GM06990 (cell line): ENCODE results near the gene SNX13.

Experiments used
- DNase-seq: peaks from one replicate; pipeline ENCODE4 v3.0.0-alpha.2; 2011; ENCODE audit not compliant: insufficient read length; ENCODE audit errors: extremely low read depth
- H3K27me3 ChIP-seq: replicated peaks from 2 replicates; pipeline ENCODE4 v1.6.0; 2011; ENCODE audit warnings: low read length; ENCODE audit not compliant: control insufficient read depth, insufficient read depth
- H3K36me3 ChIP-seq: 2 replicates; pipeline ENCODE4 v1.5.1; 2011; ENCODE audit warnings: low read length; ENCODE audit not compliant: control insufficient read depth, insufficient read depth
- H3K4me3 ChIP-seq: replicated peaks from 2 replicates; pipeline ENCODE4 v1.5.1; 2011; ENCODE audit warnings: low read depth, mild to moderate bottlenecking, control low read depth, low read length
- TF ChIP-seq, protein P1 (sequence below): IDR thresholded peaks from 2 replicates; pipeline ENCODE4 v1.5.1; 2011; ENCODE audit warnings: low read length, control low read depth, mild to moderate bottlenecking, inconsistent platforms; ENCODE audit not compliant: insufficient read depth, poor library complexity, severe bottlenecking

Gene SNX13

DNA sequence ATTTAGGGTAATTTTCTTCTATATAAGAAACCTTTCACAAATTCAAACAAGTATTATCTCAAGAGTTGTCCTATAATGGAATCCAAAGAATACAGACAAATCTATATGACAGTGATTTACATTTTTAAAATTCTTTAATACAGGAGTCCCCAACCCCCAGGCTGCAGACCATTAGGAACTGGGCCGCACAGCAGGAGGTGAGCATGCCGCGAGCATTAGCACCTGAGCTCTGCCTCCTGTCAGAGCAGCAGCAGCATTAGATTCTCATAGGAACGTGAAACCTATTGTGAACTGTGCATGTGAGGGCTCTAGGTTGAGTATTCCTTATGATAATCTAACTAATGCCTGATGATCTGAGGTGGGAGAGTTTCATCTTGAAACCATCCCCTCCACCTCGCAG is 37.7 kb downstream of the SNX13 start:
- H3K27me3 ChIP-seq: no peaks in the 10 kb centered on the region
- DNase-seq: no peak
- TF ChIP-seq, protein P1, sequence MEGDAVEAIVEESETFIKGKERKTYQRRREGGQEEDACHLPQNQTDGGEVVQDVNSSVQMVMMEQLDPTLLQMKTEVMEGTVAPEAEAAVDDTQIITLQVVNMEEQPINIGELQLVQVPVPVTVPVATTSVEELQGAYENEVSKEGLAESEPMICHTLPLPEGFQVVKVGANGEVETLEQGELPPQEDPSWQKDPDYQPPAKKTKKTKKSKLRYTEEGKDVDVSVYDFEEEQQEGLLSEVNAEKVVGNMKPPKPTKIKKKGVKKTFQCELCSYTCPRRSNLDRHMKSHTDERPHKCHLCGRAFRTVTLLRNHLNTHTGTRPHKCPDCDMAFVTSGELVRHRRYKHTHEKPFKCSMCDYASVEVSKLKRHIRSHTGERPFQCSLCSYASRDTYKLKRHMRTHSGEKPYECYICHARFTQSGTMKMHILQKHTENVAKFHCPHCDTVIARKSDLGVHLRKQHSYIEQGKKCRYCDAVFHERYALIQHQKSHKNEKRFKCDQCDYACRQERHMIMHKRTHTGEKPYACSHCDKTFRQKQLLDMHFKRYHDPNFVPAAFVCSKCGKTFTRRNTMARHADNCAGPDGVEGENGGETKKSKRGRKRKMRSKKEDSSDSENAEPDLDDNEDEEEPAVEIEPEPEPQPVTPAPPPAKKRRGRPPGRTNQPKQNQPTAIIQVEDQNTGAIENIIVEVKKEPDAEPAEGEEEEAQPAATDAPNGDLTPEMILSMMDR: no peak
- no peak overlapping the region for H3K4me3 ChIP-seq
- H3K36me3 ChIP-seq: no peaks in the 10 kb centered on the region

DNA sequence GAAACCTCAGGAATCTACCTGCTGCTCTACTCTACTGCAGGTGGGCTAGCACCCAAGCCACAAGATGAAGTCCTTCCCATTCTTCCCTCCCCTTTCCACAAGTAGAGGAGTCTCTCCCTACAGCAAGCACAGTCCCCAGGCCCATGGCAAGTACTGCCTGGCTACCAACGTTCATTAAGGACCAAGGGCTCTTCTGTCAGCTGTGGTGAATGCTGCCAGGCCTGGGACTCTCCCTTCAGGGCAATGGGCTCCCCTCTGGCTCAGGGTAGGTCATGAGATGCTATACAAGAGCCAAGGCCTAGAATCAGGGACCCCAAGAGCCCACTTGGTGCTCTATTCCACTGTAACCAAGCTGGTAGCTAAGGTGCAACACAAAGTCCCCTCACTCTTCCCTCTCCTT is 39.8 kb downstream of the SNX13 start:
- DNase-seq: no peak
- no peaks in the 10 kb centered on the region for H3K36me3 ChIP-seq

DNA sequence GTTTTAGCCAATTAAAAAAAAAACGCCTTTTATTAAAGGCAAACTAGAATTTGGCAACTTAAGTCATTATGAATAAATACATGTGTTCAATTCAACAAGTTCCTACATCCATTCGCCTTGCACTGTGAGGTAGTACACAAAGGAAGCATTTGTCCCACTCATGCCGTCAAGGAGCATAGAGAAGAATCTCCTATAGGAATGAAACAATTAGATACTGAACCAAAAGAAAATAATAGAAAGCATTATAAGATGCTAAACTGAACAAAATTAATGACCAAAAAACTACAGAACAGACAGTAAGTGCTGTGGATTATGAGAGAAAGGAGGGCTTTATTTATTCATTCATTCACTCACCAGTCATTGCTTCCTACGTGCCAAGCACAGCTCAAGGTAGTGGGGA is 42.2 kb downstream of the SNX13 start:
- H3K4me3 ChIP-seq: no peak overlapping the region
- no peaks in the 10 kb centered on the region for H3K36me3 ChIP-seq
- H3K27me3 ChIP-seq: no peaks in the 10 kb centered on the region
- DNase-seq: no peak
- TF ChIP-seq, protein P1: no peak

More for the DNA sequence above, 39.8 kb downstream of the SNX13 start:
- no peaks in the 10 kb centered on the region for H3K27me3 ChIP-seq
- no peak overlapping the region for H3K4me3 ChIP-seq
- TF ChIP-seq, protein P1: no peak

DNA sequence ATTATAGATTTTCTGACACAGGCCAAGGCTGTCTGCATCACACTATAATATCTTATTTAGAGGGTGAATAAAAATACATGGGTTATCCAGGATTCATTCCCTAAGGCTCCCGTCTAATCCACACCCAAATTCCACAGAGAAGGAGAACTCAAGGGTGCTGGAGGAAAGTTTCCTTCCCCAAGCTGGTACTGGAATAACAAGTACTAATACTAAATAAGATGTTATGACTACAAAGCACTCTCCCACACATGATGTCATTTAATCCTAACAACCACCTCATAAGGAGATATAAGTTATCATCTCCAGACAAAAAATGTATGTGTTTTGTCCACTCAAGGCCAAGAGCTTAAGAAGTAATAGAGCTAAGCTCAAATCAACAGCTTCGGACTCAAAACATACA is 53.0 kb downstream of the SNX13 start:
- DNase-seq: no peak
- H3K27me3 ChIP-seq: no peaks in the 10 kb centered on the region
- TF ChIP-seq, protein P1: no peak
- no peaks in the 10 kb centered on the region; the same call in 1 of the 2 replicates for H3K36me3 ChIP-seq
- no peak overlapping the region for H3K4me3 ChIP-seq

DNA sequence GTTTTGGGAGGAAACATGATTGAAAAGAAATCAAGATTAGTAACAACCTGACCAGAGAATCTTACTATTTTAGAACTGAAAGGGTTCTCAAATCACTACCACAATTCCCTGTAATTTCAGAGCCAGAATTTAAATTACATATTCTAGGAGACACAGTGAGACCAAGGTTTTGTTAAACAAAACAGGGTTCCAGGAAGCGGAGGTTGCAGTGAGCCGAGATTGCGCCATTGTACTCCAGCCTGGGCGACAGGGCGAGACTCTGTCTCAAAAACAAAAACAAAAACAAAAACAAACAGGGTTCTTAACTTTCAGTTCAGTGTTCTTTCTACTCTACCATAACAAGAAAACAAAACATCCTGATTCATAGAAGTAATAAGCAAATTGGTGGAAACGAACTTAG is 57.6 kb downstream of the SNX13 start:
- Histone ChIP-seq H3K4me3 (no peak overlapping the region), H3K27me3 (no peaks in the 10 kb centered on the region), H3K36me3 (no peaks in the 10 kb centered on the region; the same call in 1 of the 2 replicates)
- TF ChIP-seq, protein P1: no peak
- DNase-seq: no peak

GRCh38 chr7:17879075-17879661 is 61.1 kb downstream of the SNX13 start:
- TF ChIP-seq, protein P1: no peak
- Histone ChIP-seq H3K27me3 (no peaks in the 10 kb centered on the region), H3K4me3 (no peak overlapping the region), H3K36me3 (no peaks in the 10 kb centered on the region)
- DNase-seq: no peak
